PC-3 (cell line): ENCODE measurements around the gene LRCH1. TPM values are rescaled to one million over a fixed set of nuclear protein-coding genes. Genes with fewer than 3 reads are reported as not detected.
A peak's percentile ranks its signal among the peaks of the same experiment; 100 is the strongest.

Experiments used
- ATAC-seq: fragments of 200-7000 bp; cut with Tn5 transposase; 2 replicates; pipeline ENCODE4 v1.9.1; 2020; ENCODE audit warnings: mild to moderate bottlenecking, moderate library complexity
- BruUV-seq: library from RNA; stranded (reverse); fragments of 400-500 nt; replicated peaks from 2 replicates; lab custom pipeline; 2021; lab: Mats Ljungman, UMichigan
- CTCF ChIA-PET: fragments of 300-600 bp; sonication (Branson Sonifier 250); formaldehyde crosslinking; loops from one replicate; lab custom pipeline; 2022; ENCODE audit warnings: antibody characterized with exemption; lab: Charles Lee
- POLR2A ChIA-PET: fragments of 300-600 bp; sonication (Branson Sonifier 250); formaldehyde crosslinking; loops from one replicate; lab custom pipeline; 2022; ENCODE audit warnings: antibody characterized with exemption; ENCODE audit not compliant: unreplicated experiment; lab: Charles Lee
- DNase-seq: peaks from one replicate; pipeline ENCODE4 v3.0.0-alpha.2; 2015
- H2AFZ ChIP-seq: fragments of 300-600 bp; sonication (generic); 2 replicates; pipeline ENCODE4 v1.6.0; 2016; ENCODE audit warnings: antibody characterized with exemption, low read length
- H3F3A ChIP-seq: fragments of 300-600 bp; sonication (generic); one replicate; pipeline ENCODE4 v1.6.0; 2017; ENCODE audit warnings: antibody characterized with exemption, low read length, control low read depth, mild to moderate bottlenecking; ENCODE audit not compliant: unreplicated experiment
- H3K27ac ChIP-seq: fragments of 300-600 bp; sonication (generic); 2 replicates; pipeline ENCODE4 v1.5.1; 2016; ENCODE audit warnings: mild to moderate bottlenecking, low read length
- H3K27me3 ChIP-seq: fragments of 300-600 bp; sonication (generic); 2 replicates; pipeline ENCODE4 v1.6.1; 2016; ENCODE audit warnings: low read length, mixed read lengths
- H3K36me3 ChIP-seq: fragments of 300-600 bp; sonication (generic); 2 replicates; pipeline ENCODE4 v1.6.1; 2016; ENCODE audit warnings: low read depth, mixed run types, low read length, mixed read lengths
- H3K4me1 ChIP-seq: fragments of 300-600 bp; sonication (generic); 2 replicates; pipeline ENCODE4 v1.5.1; 2016; ENCODE audit warnings: low read length; ENCODE audit not compliant: insufficient read depth
- H3K4me2 ChIP-seq: fragments of 300-600 bp; sonication (generic); 2 replicates; pipeline ENCODE4 v1.6.0; 2016; ENCODE audit warnings: low read length
- H3K4me3 ChIP-seq: fragments of 300-600 bp; sonication (generic); 2 replicates; pipeline ENCODE4 v1.5.1; 2016; ENCODE audit warnings: mild to moderate bottlenecking, low read length, mixed read lengths
- H3K79me2 ChIP-seq: fragments of 300-600 bp; sonication (generic); 2 replicates; pipeline ENCODE4 v1.6.1; 2017; ENCODE audit warnings: low read length, mixed read lengths
- H3K9ac ChIP-seq: fragments of 300-600 bp; sonication (generic); 2 replicates; pipeline ENCODE4 v1.6.0; 2016; ENCODE audit warnings: mild to moderate bottlenecking, low read length
- H3K9me2 ChIP-seq: fragments of 300-600 bp; sonication (generic); replicated peaks from 2 replicates; pipeline ENCODE4 v1.6.1; 2016; ENCODE audit warnings: mixed run types, low read length, mixed read lengths
- H3K9me3 ChIP-seq: fragments of 300-600 bp; sonication (generic); 2 replicates; pipeline ENCODE4 v1.6.1; 2016; ENCODE audit warnings: low read length, mixed read lengths
- H4K20me1 ChIP-seq: fragments of 300-600 bp; sonication (generic); 2 replicates; pipeline ENCODE4 v1.6.1; 2016; ENCODE audit warnings: low read length, mixed read lengths
- EZH2 ChIP-seq: fragments of 300-600 bp; sonication (generic); IDR thresholded peaks from one replicate; pipeline ENCODE4 v1.6.1; 2017; ENCODE audit warnings: antibody characterized with exemption, mild to moderate bottlenecking, low read length; ENCODE audit not compliant: unreplicated experiment
- EZH2phosphoT487 ChIP-seq: fragments of 300-600 bp; sonication (generic); IDR thresholded peaks from 2 replicates; pipeline ENCODE4 v1.6.1; 2018; ENCODE audit warnings: mild to moderate bottlenecking, antibody characterized with exemption, low read length, borderline replicate concordance
- intact Hi-C: fragments of 100-400 bp; cut with micrococcal nuclease; formaldehyde crosslinking; loops from 2 replicates; pipeline ENCODE4 v1.9.0; 2023
- total RNA-seq: library from RNA; depleted of rRNA; stranded (reverse); fragments of >200 nt; gene quantifications from 2 replicates; pipeline ENCODE4 v1.2.3, GENCODE V29; 2014
- TF ChIP-seq, protein P1 (sequence below): fragments of 300-600 bp; sonication (generic); conservative IDR thresholded peaks from 2 replicates; pipeline ENCODE4 v1.5.1; 2017; ENCODE audit warnings: antibody characterized with exemption, low read depth, mild to moderate bottlenecking, low read length

The LRCH1 gene
- total RNA-seq, 1 experiment from 2014 or later = 4.3 TPM

GRCh38 chr13:46582190-46582589, 29.2 kb downstream of the LRCH1 start:
- ChIA-PET CTCF (no interaction called here), POLR2A (no interaction called here)
- BruUV-seq = no TSS peak
- no peak overlapping the region for H2AFZ ChIP-seq
- H3K79me2 ChIP-seq = peaks cover 16% of the 10 kb centered on the region
- ATAC-seq (no peak), DNase-seq (no peak)
- H4K20me1 ChIP-seq = no peaks in the 10 kb centered on the region
- H3F3A ChIP-seq = no peaks in the 10 kb centered on the region
- H3K9me2 ChIP-seq = no peaks in the 10 kb centered on the region
- 0 out of 2 replicates have a peak, but pooled peaks cover 5% of the 10 kb centered on the region for H3K4me1 ChIP-seq
- TF ChIP-seq EZH2phosphoT487 = no peak
- H3K4me3 ChIP-seq = no peak overlapping the region
- H3K9ac ChIP-seq = no peak overlapping the region
- no peaks in the 10 kb centered on the region for H3K36me3 ChIP-seq
- H3K27ac ChIP-seq = no peak overlapping the region
- H3K4me2 ChIP-seq = no peak overlapping the region
- H3K27me3 ChIP-seq = no peaks in the 10 kb centered on the region
- intact Hi-C loops = no loop called here
- no peaks in the 10 kb centered on the region for H3K9me3 ChIP-seq

DNA sequence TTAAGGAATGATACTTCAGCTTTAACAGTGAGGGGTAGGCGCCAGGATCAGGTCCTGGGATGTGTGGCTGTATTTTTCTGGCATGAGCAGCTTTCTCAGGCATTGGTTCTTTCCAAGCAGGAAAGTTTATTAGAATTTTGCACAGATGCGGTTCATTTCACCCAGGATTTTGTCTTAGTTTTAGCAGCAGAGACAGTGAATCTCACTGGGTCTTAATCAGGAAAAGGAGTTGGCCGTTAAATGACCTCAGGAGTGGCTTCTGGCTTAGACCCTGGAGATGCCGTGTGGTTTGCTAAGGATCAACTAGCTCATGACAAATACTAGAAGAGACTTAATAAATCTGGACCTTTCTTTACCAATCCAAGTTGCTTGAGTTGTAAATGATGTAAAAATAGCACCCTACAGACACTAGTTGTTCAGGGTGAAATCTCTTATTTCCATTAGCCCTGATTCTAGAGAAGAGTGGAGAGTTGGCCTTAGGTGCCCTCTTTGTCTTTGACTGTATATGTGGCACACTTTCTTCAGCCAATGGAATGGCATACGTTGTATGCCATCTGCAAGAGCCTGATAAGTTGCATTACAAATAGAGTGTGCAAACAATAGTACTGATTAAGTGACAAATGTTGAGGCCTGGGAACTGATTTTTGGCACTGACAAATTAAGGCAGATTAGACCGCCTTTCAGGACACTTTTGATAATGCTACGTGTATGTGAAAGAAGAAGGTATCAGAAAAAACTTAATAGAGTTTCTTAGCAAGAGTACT, 34.0 kb downstream of the LRCH1 start:
- H3K9me3 ChIP-seq = no peaks in the 10 kb centered on the region
- TF ChIP-seq, protein P1, sequence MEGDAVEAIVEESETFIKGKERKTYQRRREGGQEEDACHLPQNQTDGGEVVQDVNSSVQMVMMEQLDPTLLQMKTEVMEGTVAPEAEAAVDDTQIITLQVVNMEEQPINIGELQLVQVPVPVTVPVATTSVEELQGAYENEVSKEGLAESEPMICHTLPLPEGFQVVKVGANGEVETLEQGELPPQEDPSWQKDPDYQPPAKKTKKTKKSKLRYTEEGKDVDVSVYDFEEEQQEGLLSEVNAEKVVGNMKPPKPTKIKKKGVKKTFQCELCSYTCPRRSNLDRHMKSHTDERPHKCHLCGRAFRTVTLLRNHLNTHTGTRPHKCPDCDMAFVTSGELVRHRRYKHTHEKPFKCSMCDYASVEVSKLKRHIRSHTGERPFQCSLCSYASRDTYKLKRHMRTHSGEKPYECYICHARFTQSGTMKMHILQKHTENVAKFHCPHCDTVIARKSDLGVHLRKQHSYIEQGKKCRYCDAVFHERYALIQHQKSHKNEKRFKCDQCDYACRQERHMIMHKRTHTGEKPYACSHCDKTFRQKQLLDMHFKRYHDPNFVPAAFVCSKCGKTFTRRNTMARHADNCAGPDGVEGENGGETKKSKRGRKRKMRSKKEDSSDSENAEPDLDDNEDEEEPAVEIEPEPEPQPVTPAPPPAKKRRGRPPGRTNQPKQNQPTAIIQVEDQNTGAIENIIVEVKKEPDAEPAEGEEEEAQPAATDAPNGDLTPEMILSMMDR = no peak
- no peak for TF ChIP-seq EZH2
- TF ChIP-seq EZH2phosphoT487 = no peak
- no peaks in the 10 kb centered on the region for H3K9me2 ChIP-seq
- H3K36me3 ChIP-seq = no peaks in the 10 kb centered on the region
- CTCF ChIA-PET = no interaction called here
- H2AFZ ChIP-seq = no peak overlapping the region
- H3K79me2 ChIP-seq = peaks cover 57% of the 10 kb centered on the region
- no peak overlapping the region for H3K27ac ChIP-seq
- no TSS peak for BruUV-seq
- no peak overlapping the region for H3K4me3 ChIP-seq
- H3K4me2 ChIP-seq = no peak overlapping the region
- intact Hi-C loops = no loop called here
- H3K4me1 ChIP-seq = peaks cover 4% of the 10 kb centered on the region; the same call in 1 of the 2 replicates
- no peaks in the 10 kb centered on the region for H4K20me1 ChIP-seq
- no peak for DNase-seq
- no peak for ATAC-seq
- no peaks in the 10 kb centered on the region for H3F3A ChIP-seq
- POLR2A ChIA-PET = no interaction called here
- no peak overlapping the region for H3K9ac ChIP-seq
- no peaks in the 10 kb centered on the region for H3K27me3 ChIP-seq

DNA sequence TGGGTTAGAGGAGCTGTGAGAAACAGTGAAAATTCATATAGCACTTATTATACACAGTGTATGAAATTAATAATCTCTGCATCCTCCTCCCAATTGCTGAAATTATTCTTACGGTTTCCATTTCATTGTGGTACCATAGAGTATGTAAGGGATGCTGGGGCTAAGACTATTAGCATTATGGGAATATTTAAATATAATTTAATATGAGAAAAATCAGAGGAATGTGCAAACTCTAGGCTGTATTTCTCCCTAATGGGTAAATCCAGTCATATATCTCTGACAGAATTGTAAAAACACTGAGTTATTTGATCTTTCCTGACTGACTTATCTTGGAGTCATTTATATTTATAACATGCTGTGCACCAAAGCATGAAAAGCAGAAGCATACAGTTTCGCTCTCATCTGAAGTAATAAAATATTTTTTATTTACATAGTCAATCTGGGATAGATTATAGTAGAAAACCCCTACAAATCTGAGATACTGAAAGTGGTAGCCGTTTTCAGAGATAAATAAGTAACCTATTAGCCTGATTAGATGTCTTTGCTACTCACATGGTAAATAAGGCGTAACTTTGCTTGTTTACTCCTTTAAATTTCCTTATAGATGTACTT, 34.9 kb downstream of the LRCH1 start:
- CTCF ChIA-PET = no interaction called here
- no peak overlapping the region for H3K27ac ChIP-seq
- intact Hi-C loops = no loop called here
- ATAC-seq = peak; percentile 78
- POLR2A ChIA-PET = no interaction called here
- H3K27me3 ChIP-seq = no peaks in the 10 kb centered on the region
- H4K20me1 ChIP-seq = no peaks in the 10 kb centered on the region
- no peaks in the 10 kb centered on the region for H3F3A ChIP-seq
- TF ChIP-seq EZH2 (no peak), EZH2phosphoT487 (no peak)
- TF ChIP-seq, protein P1 = no peak
- no peaks in the 10 kb centered on the region for H3K9me3 ChIP-seq
- no TSS peak for BruUV-seq
- H3K79me2 ChIP-seq = peaks cover 67% of the 10 kb centered on the region
- no peaks in the 10 kb centered on the region for H3K36me3 ChIP-seq
- H3K4me3 ChIP-seq = no peak overlapping the region
- DNase-seq = peak; percentile 27
- H3K9me2 ChIP-seq = no peaks in the 10 kb centered on the region
- H2AFZ ChIP-seq = no peak overlapping the region
- peaks cover 4% of the 10 kb centered on the region; the same call in 1 of the 2 replicates for H3K4me1 ChIP-seq
- no peak overlapping the region for H3K9ac ChIP-seq
- H3K4me2 ChIP-seq = peak overlapping the region; percentile 29; the same call in 1 of the 2 replicates
